IMR-90 (cell line): Measurements from ENCODE around the gene NRIP1.

Experiments used
- BHLHE40 ChIP-seq: fragments of 150-350 bp; IDR thresholded peaks from 2 replicates; pipeline ENCODE4 v1.6.1; 2016; ENCODE audit warnings: mild to moderate bottlenecking, low read depth, low read length
- CEBPB ChIP-seq: IDR thresholded peaks from 2 replicates; pipeline ENCODE4 v1.6.1; 2012; ENCODE audit warnings: low read depth, low read length, improper control_type of control experiment
- FOS ChIP-seq: fragments of 150-350 bp; IDR thresholded peaks from 2 replicates; pipeline ENCODE4 v1.6.1; 2016; ENCODE audit warnings: low read depth, low read length
- MXI1 ChIP-seq: IDR thresholded peaks from 2 replicates; pipeline ENCODE4 v1.6.1; 2012; ENCODE audit warnings: low read depth, mild to moderate bottlenecking, low read length, moderate library complexity, borderline replicate concordance
- POLR2A ChIP-seq: IDR thresholded peaks from 2 replicates; pipeline ENCODE4 v1.6.1; 2012; ENCODE audit warnings: mild to moderate bottlenecking, low read depth, low read length
- SMC3 ChIP-seq: fragments of 150-350 bp; IDR thresholded peaks from 2 replicates; pipeline ENCODE4 v1.6.1; 2016; ENCODE audit warnings: low read depth, mild to moderate bottlenecking, antibody characterized with exemption, low read length, moderate library complexity
- TF ChIP-seq, protein P1 (sequence below): conservative IDR thresholded peaks from 2 replicates; pipeline ENCODE4 v1.5.1; 2012; ENCODE audit warnings: mild to moderate bottlenecking, low read depth, low read length, improper control_type of control experiment
- TF ChIP-seq, protein P2 (sequence below): fragments of 150-350 bp; IDR thresholded peaks from 2 replicates; pipeline ENCODE4 v1.6.1; 2016; ENCODE audit warnings: low read depth, mild to moderate bottlenecking, low read length, moderate library complexity, borderline replicate concordance
- TF ChIP-seq, protein P3 (sequence below): fragments of 150-350 bp; IDR thresholded peaks from 2 replicates; pipeline ENCODE4 v1.6.1; 2017; ENCODE audit warnings: mild to moderate bottlenecking, antibody characterized with exemption, low read length, low read depth

GRCh38 chr21:15003463-15004135 is 61.2 kb downstream of the NRIP1 start:
- TF ChIP-seq POLR2A: no peak
- TF ChIP-seq, protein P1, sequence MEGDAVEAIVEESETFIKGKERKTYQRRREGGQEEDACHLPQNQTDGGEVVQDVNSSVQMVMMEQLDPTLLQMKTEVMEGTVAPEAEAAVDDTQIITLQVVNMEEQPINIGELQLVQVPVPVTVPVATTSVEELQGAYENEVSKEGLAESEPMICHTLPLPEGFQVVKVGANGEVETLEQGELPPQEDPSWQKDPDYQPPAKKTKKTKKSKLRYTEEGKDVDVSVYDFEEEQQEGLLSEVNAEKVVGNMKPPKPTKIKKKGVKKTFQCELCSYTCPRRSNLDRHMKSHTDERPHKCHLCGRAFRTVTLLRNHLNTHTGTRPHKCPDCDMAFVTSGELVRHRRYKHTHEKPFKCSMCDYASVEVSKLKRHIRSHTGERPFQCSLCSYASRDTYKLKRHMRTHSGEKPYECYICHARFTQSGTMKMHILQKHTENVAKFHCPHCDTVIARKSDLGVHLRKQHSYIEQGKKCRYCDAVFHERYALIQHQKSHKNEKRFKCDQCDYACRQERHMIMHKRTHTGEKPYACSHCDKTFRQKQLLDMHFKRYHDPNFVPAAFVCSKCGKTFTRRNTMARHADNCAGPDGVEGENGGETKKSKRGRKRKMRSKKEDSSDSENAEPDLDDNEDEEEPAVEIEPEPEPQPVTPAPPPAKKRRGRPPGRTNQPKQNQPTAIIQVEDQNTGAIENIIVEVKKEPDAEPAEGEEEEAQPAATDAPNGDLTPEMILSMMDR: no peak
- TF ChIP-seq SMC3: no peak
- no peak for TF ChIP-seq CEBPB
- TF ChIP-seq FOS: no peak
- TF ChIP-seq, protein P2, sequence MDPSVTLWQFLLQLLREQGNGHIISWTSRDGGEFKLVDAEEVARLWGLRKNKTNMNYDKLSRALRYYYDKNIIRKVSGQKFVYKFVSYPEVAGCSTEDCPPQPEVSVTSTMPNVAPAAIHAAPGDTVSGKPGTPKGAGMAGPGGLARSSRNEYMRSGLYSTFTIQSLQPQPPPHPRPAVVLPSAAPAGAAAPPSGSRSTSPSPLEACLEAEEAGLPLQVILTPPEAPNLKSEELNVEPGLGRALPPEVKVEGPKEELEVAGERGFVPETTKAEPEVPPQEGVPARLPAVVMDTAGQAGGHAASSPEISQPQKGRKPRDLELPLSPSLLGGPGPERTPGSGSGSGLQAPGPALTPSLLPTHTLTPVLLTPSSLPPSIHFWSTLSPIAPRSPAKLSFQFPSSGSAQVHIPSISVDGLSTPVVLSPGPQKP: no peak
- TF ChIP-seq BHLHE40: no peak
- TF ChIP-seq, protein P3, sequence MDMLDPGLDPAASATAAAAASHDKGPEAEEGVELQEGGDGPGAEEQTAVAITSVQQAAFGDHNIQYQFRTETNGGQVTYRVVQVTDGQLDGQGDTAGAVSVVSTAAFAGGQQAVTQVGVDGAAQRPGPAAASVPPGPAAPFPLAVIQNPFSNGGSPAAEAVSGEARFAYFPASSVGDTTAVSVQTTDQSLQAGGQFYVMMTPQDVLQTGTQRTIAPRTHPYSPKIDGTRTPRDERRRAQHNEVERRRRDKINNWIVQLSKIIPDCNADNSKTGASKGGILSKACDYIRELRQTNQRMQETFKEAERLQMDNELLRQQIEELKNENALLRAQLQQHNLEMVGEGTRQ: no peak
- TF ChIP-seq MXI1: no peak
